Measurements from ENCODE around the gene DZIP1L.
"Not testable (repeated sequence)": the region's sequence is repeated elsewhere in the genome, so short reads cannot be mapped to it uniquely, and the experiment has no call there.

Gene DZIP1L, protein sequence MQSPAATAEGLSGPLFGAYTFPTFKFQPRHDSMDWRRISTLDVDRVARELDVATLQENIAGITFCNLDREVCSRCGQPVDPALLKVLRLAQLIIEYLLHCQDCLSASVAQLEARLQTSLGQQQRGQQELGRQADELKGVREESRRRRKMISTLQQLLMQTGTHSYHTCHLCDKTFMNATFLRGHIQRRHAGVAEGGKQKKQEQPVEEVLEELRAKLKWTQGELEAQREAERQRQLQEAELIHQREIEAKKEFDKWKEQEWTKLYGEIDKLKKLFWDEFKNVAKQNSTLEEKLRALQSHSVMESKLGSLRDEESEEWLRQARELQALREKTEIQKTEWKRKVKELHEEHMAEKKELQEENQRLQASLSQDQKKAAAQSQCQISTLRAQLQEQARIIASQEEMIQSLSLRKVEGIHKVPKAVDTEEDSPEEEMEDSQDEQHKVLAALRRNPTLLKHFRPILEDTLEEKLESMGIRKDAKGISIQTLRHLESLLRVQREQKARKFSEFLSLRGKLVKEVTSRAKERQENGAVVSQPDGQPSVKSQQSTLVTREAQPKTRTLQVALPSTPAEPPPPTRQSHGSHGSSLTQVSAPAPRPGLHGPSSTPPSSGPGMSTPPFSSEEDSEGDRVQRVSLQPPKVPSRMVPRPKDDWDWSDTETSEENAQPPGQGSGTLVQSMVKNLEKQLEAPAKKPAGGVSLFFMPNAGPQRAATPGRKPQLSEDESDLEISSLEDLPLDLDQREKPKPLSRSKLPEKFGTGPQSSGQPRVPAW

DNA sequence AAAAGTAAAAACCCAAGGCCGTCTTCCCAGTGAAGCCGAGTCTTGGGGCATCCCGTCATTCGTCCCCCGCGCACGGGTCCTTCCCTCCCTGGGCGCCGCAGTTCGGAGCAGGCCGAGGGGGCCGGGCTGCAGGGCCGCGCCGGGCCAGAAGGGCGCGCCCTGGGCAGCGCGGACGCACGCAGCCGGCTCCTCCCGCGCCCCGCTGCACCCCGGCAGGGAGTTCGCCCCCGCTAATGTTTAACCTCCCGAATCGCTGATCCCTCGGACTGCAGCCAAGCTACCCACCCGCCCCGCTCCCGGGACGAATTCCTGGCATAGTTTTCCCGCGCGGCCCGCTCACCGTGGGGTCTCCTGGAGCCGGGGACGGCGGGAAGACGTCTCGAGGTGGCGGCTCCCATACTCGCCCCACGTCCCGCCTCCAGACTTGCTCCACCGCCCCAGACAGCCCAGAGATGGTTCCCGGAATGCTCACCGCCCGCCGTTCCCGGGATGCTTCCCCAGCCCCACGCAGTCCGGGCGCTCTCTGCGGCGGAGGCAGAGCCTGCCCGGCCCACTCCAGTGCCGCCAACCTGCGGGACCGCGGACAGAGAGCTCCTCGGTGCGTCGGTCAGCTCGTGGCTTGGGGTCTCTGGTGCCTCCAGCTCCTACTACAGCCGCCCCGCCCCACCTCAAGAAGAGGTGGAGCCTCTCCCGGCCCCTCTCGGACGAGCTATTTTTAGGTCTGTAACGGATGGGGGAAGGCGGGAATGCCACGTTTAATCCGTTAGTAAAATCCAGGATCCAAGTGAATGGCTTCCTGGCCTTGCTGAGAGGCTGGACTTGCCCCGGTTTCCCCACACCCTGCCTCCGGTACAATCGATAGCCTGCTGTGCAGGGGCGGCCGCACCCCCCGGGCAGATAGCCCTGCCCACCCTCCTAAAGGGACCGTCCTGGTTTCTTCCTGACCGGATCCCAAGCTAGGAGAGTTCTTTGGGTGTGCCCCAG, at the start of gene DZIP1L:
Gene DZIP1L (minus strand): TSS at position 621 of the 984 bp plus-strand sequence. CDS start 11,637 bp downstream, outside the sequence.
- Histone ChIP-seq H3K27ac (ENCODE audit: low read depth, low read length) (peak within 1 kb of the TSS; percentile 84), H3K4me3 (ENCODE audit: low read depth in 1 of 5, low read length in 5 of 5) (peak within 1 kb of the TSS; percentile 76 to 90 (median 83)), H3K36me3 (ENCODE audit: control insufficient read depth in 5 of 5, insufficient read depth in 5 of 5, low read length in 5 of 5) (peaks cover 0 to 4% (median 0%) of the 10 kb centered on the region in 5 donors), H3K4me1 (ENCODE audit: control insufficient read depth in 5 of 5, insufficient read depth in 5 of 5, low read length in 5 of 5) (peaks cover 9 to 52% (median 43%) of the 10 kb centered on the region in 5 donors), H3K9ac (ENCODE audit: low read length in 5 of 5) (peak within 1 kb of the TSS; percentile 78 to 97 (median 90)), H3K9me3 (ENCODE audit: control insufficient read depth in 5 of 5, low read length in 5 of 5) (no peaks in the 10 kb centered on the region), H3K27me3 (ENCODE audit: control insufficient read depth in 5 of 5, insufficient read depth in 4 of 5, low read length in 5 of 5) (no peaks in the 10 kb centered on the region)

DNA sequence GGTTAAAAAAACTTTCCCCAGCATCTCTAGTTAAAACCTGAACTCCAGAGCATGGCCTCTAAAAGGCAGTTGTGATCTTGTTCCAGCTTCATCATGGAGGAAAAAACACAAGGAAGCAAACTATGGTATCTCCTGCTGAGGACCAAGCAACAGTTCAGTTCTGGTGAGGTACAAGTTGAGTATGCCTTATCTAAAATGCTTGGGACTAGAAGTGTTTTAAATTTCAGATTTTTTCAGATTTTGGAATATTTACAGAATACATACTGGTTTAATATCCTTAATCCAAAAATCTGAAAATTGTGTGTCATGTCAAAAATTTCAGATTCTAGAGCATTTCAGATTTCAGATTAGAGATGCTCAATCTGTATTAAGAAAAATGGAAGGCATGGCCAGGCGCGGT, 49.7 kb upstream of the DZIP1L start:
- H3K27ac ChIP-seq (ENCODE audit: low read depth, low read length) = no peak overlapping the region
- no peak overlapping the region for H3K4me3 ChIP-seq (ENCODE audit: low read depth in 1 of 5, low read length in 5 of 5)
- H3K9ac ChIP-seq (ENCODE audit: low read length in 5 of 5) = no peak overlapping the region
- H3K9me3 ChIP-seq (ENCODE audit: control insufficient read depth in 5 of 5, low read length in 5 of 5) = no peaks in the 10 kb centered on the region
- H3K27me3 ChIP-seq (ENCODE audit: control insufficient read depth in 5 of 5, insufficient read depth in 4 of 5, low read length in 5 of 5) = no peaks in the 10 kb centered on the region
- H3K4me1 ChIP-seq (ENCODE audit: control insufficient read depth in 5 of 5, insufficient read depth in 5 of 5, low read length in 5 of 5) = no peaks in the 10 kb centered on the region
- H3K36me3 ChIP-seq (ENCODE audit: control insufficient read depth in 5 of 5, insufficient read depth in 5 of 5, low read length in 5 of 5) = peaks cover 42 to 85% (median 52%) of the 10 kb centered on the region in 5 donors

DNA sequence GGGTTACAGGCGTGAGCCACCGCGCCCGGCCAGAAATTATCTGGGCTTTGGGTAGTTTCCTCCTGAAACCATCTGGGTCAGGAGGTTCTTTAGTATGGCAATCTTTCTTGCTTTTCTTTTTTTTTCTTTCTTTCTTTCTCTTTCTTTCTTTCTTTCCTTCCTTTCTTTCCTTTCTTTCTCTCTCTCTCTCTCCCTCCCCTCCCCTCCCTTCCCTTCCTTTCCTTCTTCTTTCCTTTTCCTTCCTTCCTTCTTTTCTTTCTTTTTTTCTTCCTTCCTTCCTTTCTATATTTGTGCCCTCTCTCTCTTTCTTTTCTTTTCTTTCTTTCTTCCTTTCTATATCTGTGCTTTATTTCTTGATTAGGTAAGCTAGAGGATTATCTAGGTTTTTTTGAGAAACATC, 42.3 kb upstream of the DZIP1L start:
- Histone ChIP-seq H3K27ac (ENCODE audit: low read depth, low read length) (no peak overlapping the region), H3K4me1 (ENCODE audit: control insufficient read depth in 5 of 5, insufficient read depth in 5 of 5, low read length in 5 of 5) (no peaks in the 10 kb centered on the region), H3K27me3 (ENCODE audit: control insufficient read depth in 5 of 5, insufficient read depth in 4 of 5, low read length in 5 of 5) (no peaks in the 10 kb centered on the region), H3K4me3 (ENCODE audit: low read depth in 1 of 5, low read length in 5 of 5) (no peak overlapping the region), H3K9me3 (ENCODE audit: control insufficient read depth in 5 of 5, low read length in 5 of 5) (peaks cover 0 to 3% (median 0%) of the 10 kb centered on the region in 5 donors), H3K36me3 (ENCODE audit: control insufficient read depth in 5 of 5, insufficient read depth in 5 of 5, low read length in 5 of 5) (peaks cover 13 to 24% (median 18%) of the 10 kb centered on the region in 5 donors), H3K9ac (ENCODE audit: low read length in 5 of 5) (no peak overlapping the region)

DNA sequence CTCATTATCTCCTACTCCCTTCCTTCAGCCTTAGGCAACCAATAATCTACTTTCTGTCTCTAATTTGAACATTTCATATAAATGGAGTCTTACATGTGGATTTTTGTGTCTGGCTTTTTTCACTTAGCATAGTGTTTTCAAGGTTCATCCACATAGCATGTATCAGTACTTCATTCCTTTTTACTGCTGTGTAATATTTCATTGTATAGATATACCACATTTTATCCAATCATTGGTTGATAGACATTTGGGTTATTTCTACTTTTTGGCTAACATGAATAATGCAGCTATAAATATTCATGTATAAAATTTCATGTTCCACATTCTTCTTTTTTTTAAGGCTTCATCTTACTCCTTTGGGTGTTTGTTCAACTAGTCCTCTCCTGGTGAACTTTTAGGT, 39.1 kb upstream of the DZIP1L start:
- Histone ChIP-seq H3K4me1 (ENCODE audit: control insufficient read depth in 5 of 5, insufficient read depth in 5 of 5, low read length in 5 of 5) (no peaks in the 10 kb centered on the region), H3K9me3 (ENCODE audit: control insufficient read depth in 5 of 5, low read length in 5 of 5) (peaks cover 0 to 3% (median 0%) of the 10 kb centered on the region in 5 donors), H3K9ac (ENCODE audit: low read length in 5 of 5) (no peak overlapping the region), H3K27me3 (ENCODE audit: control insufficient read depth in 5 of 5, insufficient read depth in 4 of 5, low read length in 5 of 5) (no peaks in the 10 kb centered on the region), H3K4me3 (ENCODE audit: low read depth in 1 of 5, low read length in 5 of 5) (no peak overlapping the region), H3K27ac (ENCODE audit: low read depth, low read length) (no peak overlapping the region), H3K36me3 (ENCODE audit: control insufficient read depth in 5 of 5, insufficient read depth in 5 of 5, low read length in 5 of 5) (no peaks in the 10 kb centered on the region)

DNA sequence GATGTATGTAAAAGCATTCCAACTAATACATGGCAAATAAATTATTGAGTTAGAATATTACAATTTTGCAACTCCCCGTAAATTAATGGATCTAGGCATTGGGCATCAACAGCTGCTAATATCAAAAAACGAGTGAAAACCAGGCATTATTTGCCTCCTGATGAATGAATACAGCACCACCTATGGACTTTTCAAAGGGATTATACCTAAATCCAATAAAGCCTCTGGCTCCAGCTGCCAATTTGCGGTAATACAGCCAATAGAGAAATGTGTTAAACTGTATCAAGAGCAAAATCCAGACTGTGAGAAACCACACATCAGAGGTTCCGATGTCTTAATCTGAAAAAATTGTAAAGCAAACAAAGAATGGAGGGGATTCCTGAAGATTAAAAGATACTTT, 33.1 kb upstream of the DZIP1L start:
- Histone ChIP-seq H3K4me3 (ENCODE audit: low read depth in 1 of 5, low read length in 5 of 5) (no peak overlapping the region), H3K36me3 (ENCODE audit: control insufficient read depth in 5 of 5, insufficient read depth in 5 of 5, low read length in 5 of 5) (no peaks in the 10 kb centered on the region), H3K4me1 (ENCODE audit: control insufficient read depth in 5 of 5, insufficient read depth in 5 of 5, low read length in 5 of 5) (no peaks in the 10 kb centered on the region), H3K27me3 (ENCODE audit: control insufficient read depth in 5 of 5, insufficient read depth in 4 of 5, low read length in 5 of 5) (no peaks in the 10 kb centered on the region), H3K9ac (ENCODE audit: low read length in 5 of 5) (no peak overlapping the region), H3K27ac (ENCODE audit: low read depth, low read length) (no peak overlapping the region), H3K9me3 (ENCODE audit: control insufficient read depth in 5 of 5, low read length in 5 of 5) (no peaks in the 10 kb centered on the region)

DNA sequence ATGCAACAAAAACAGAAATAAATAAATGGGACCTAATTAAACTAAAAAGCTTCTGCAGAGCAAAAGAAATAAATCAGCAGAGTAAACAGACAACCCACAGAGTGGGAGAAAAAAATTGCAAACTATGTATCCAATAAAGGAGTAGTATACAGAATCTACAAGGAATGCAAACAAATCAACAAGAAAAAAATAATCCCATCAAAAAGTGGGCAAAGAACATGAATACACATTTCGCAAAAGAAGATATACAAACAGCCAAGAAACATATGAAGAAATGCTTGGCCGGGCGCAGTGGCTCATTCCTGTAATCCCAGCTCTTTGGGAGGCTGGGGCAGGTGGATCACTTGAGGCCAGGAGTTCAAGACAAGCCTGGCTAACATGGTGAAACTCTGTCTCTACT, 26.8 kb upstream of the DZIP1L start:
- H3K27ac ChIP-seq (ENCODE audit: low read depth, low read length); H3K4me1 ChIP-seq (ENCODE audit: control insufficient read depth in 5 of 5, insufficient read depth in 5 of 5, low read length in 5 of 5); H3K9ac ChIP-seq (ENCODE audit: low read length in 5 of 5); H3K36me3 ChIP-seq (ENCODE audit: control insufficient read depth in 5 of 5, insufficient read depth in 5 of 5, low read length in 5 of 5); H3K9me3 ChIP-seq (ENCODE audit: control insufficient read depth in 5 of 5, low read length in 5 of 5); H3K4me3 ChIP-seq (ENCODE audit: low read depth in 1 of 5, low read length in 5 of 5); H3K27me3 ChIP-seq (ENCODE audit: control insufficient read depth in 5 of 5, insufficient read depth in 4 of 5, low read length in 5 of 5): not testable (repeated sequence)

DNA sequence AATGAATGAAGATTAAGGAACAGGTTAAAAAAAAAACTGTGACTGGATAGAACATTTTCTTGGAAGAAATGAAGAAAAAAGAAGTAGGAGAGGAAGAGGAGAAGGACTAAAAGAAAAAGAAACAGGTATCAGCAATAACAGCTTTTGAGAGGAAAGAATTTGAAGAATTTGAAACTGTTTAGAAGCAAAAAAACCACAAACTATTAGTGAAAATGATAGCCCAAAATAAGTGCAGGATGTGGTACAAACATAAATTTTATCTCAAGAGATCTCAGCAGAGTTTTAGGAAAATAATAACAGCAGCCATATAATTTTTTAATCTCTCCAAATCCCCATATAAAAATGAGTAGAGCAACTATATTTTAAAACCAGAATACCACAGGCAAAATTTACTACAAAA, 25.5 kb upstream of the DZIP1L start:
- Histone ChIP-seq H3K27ac (ENCODE audit: low read depth, low read length) (no peak overlapping the region), H3K4me3 (ENCODE audit: low read depth in 1 of 5, low read length in 5 of 5) (no peak overlapping the region), H3K27me3 (ENCODE audit: control insufficient read depth in 5 of 5, insufficient read depth in 4 of 5, low read length in 5 of 5) (no peaks in the 10 kb centered on the region), H3K36me3 (ENCODE audit: control insufficient read depth in 5 of 5, insufficient read depth in 5 of 5, low read length in 5 of 5) (no peaks in the 10 kb centered on the region), H3K4me1 (ENCODE audit: control insufficient read depth in 5 of 5, insufficient read depth in 5 of 5, low read length in 5 of 5) (peaks cover 0 to 9% (median 4%) of the 10 kb centered on the region in 5 donors), H3K9me3 (ENCODE audit: control insufficient read depth in 5 of 5, low read length in 5 of 5) (no peaks in the 10 kb centered on the region), H3K9ac (ENCODE audit: low read length in 5 of 5) (no peak overlapping the region)

DNA sequence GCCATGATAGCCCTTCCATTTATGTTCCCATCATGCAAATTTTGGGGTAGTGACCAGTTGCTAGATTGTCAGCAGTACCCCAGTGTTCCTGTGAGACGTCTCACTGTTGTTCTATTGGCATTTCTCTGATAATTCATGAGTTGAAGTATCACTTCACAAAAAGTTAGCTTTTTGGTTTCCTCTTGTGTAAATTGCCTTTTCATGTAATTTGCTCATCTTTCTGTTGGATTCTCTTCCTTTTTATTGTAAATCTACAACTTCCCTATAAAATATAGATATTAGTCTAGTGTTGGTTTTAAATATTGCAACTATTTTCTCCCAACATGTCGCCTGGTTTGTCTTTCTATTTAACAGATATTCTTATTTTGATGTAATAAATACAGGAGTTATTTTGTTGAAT, 24.3 kb upstream of the DZIP1L start:
- Histone ChIP-seq H3K4me3 (ENCODE audit: low read depth in 1 of 5, low read length in 5 of 5) (no peak overlapping the region), H3K9me3 (ENCODE audit: control insufficient read depth in 5 of 5, low read length in 5 of 5) (no peaks in the 10 kb centered on the region), H3K4me1 (ENCODE audit: control insufficient read depth in 5 of 5, insufficient read depth in 5 of 5, low read length in 5 of 5) (peaks cover 0 to 9% (median 4%) of the 10 kb centered on the region in 5 donors), H3K9ac (ENCODE audit: low read length in 5 of 5) (no peak overlapping the region), H3K36me3 (ENCODE audit: control insufficient read depth in 5 of 5, insufficient read depth in 5 of 5, low read length in 5 of 5) (no peaks in the 10 kb centered on the region), H3K27ac (ENCODE audit: low read depth, low read length) (no peak overlapping the region), H3K27me3 (ENCODE audit: control insufficient read depth in 5 of 5, insufficient read depth in 4 of 5, low read length in 5 of 5) (no peaks in the 10 kb centered on the region)

DNA sequence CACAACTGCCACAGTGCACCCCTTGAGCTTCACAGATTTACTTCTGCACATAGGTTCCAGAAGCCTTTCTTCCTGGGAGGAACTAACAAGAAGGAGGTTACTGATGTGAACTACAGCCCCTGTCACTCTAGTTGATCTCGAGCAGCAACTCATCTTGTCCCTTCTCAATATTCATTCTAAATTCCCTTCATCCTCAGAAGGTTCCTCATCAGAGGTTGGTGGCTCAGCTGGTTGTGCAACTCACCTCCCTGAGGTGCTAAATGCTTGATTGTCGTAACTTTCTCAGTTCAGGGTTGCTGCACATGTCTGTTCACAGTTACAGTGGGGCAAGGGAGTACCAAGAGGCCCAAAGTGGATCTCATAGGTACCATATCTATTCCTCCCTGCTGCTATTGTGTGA, 22.5 kb upstream of the DZIP1L start:
- Histone ChIP-seq H3K36me3 (ENCODE audit: control insufficient read depth in 5 of 5, insufficient read depth in 5 of 5, low read length in 5 of 5) (no peaks in the 10 kb centered on the region), H3K27me3 (ENCODE audit: control insufficient read depth in 5 of 5, insufficient read depth in 4 of 5, low read length in 5 of 5) (no peaks in the 10 kb centered on the region), H3K9ac (ENCODE audit: low read length in 5 of 5) (no peak overlapping the region), H3K27ac (ENCODE audit: low read depth, low read length) (no peak overlapping the region), H3K9me3 (ENCODE audit: control insufficient read depth in 5 of 5, low read length in 5 of 5) (no peaks in the 10 kb centered on the region), H3K4me1 (ENCODE audit: control insufficient read depth in 5 of 5, insufficient read depth in 5 of 5, low read length in 5 of 5) (peaks cover 0 to 16% (median 6%) of the 10 kb centered on the region in 5 donors), H3K4me3 (ENCODE audit: low read depth in 1 of 5, low read length in 5 of 5) (no peak overlapping the region)
